Raji (cell line): Measurements from ENCODE around the gene PTPN9.

ENCODE experiments used
- POLR2A ChIP-seq: IDR thresholded peaks from 2 replicates; pipeline ENCODE4 v1.6.1; 2011; ENCODE audit warnings: low read depth, low read length, control low read depth; ENCODE audit not compliant: insufficient read depth

Gene PTPN9

GRCh38 chr15:75578948-75579920, at the start of gene PTPN9:
Gene PTPN9 (minus strand): TSS chr15:75579315. CDS start chr15:75578776, 539 bp downstream.
- peak; percentile 52; the same call in 1 of the 2 replicates for TF ChIP-seq POLR2A

GRCh38 chr15:75625542-75626347, 46.6 kb upstream of the PTPN9 start, which contains the start of gene SNUPN:
Gene SNUPN (minus strand): TSS chr15:75625725. CDS start chr15:75621051, 4,674 bp downstream.
- peak; percentile 89 for TF ChIP-seq POLR2A

GRCh38 chr15:75622505-75622904, 43.4 kb upstream of the PTPN9 start:
- TF ChIP-seq POLR2A: no peak

- no peak for TF ChIP-seq POLR2A
Measured at GRCh38 chr15:75620841-75621391, 41.8 kb upstream of the PTPN9 start.

GRCh38 chr15:75620058-75620820, 41.1 kb upstream of the PTPN9 start:
- TF ChIP-seq POLR2A: no peak

- no peak for TF ChIP-seq POLR2A
Measured at GRCh38 chr15:75616766-75617165, 37.7 kb upstream of the PTPN9 start.

- TF ChIP-seq POLR2A: no peak
Measured at GRCh38 chr15:75606711-75607699, 27.9 kb upstream of the PTPN9 start.

- no peak for TF ChIP-seq POLR2A
Measured at GRCh38 chr15:75606026-75606425, 26.9 kb upstream of the PTPN9 start.

- no peak for TF ChIP-seq POLR2A
Measured at GRCh38 chr15:75599401-75599800, 20.3 kb upstream of the PTPN9 start.

- no peak for TF ChIP-seq POLR2A
Measured at GRCh38 chr15:75598361-75598760, 19.2 kb upstream of the PTPN9 start.

- TF ChIP-seq POLR2A: no peak
Measured at GRCh38 chr15:75597667-75598341, 18.7 kb upstream of the PTPN9 start.

- no peak for TF ChIP-seq POLR2A
Measured at GRCh38 chr15:75596703-75597345, 17.7 kb upstream of the PTPN9 start.

- TF ChIP-seq POLR2A: no peak
Measured at GRCh38 chr15:75594276-75594675, 15.2 kb upstream of the PTPN9 start.
